Hepatocyte (in vitro differentiated cells): ENCODE data around the gene AIF1.

ENCODE experiments used
- EZH2 ChIP-seq: fragments of 200-600 bp; sonication (generic); IDR thresholded peaks from 2 replicates; pipeline ENCODE4 v1.6.1; 2016; ENCODE audit warnings: antibody characterized with exemption, mild to moderate bottlenecking, borderline replicate concordance
- EZH2phosphoT487 ChIP-seq: fragments of 200-600 bp; sonication (generic); IDR thresholded peaks from one replicate; pipeline ENCODE4 v1.6.1; 2018; ENCODE audit warnings: antibody characterized with exemption, mild to moderate bottlenecking, low read depth, moderate library complexity; ENCODE audit not compliant: unreplicated experiment, severe bottlenecking
- TF ChIP-seq, protein P1 (sequence below): fragments of 200-600 bp; sonication (generic); IDR thresholded peaks from 2 replicates; pipeline ENCODE4 v1.5.1; 2016; ENCODE audit warnings: antibody characterized with exemption, mild to moderate bottlenecking; ENCODE audit not compliant: poor library complexity

DNA sequence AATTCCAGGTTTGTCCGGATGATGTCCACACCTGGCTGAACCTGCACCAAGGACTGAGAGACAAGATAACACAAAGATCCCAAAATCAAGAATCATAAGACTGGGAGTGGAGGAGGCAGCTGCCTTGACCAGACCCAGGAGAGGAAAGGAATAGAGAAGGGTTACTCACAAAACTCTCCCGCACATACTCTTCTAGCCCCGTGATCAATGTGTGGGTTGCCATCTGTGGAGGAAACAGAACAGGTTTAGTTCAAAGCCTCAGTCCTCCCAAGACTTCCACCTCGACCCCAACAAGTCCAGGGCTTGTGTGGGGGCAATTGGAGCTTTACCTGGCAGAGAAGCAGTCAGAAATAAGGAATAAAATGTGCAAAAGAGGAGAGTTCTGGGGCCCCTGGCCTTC, 26.3 kb downstream of the AIF1 start:
- TF ChIP-seq, protein P1, sequence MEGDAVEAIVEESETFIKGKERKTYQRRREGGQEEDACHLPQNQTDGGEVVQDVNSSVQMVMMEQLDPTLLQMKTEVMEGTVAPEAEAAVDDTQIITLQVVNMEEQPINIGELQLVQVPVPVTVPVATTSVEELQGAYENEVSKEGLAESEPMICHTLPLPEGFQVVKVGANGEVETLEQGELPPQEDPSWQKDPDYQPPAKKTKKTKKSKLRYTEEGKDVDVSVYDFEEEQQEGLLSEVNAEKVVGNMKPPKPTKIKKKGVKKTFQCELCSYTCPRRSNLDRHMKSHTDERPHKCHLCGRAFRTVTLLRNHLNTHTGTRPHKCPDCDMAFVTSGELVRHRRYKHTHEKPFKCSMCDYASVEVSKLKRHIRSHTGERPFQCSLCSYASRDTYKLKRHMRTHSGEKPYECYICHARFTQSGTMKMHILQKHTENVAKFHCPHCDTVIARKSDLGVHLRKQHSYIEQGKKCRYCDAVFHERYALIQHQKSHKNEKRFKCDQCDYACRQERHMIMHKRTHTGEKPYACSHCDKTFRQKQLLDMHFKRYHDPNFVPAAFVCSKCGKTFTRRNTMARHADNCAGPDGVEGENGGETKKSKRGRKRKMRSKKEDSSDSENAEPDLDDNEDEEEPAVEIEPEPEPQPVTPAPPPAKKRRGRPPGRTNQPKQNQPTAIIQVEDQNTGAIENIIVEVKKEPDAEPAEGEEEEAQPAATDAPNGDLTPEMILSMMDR, result no peak
- no peak for TF ChIP-seq EZH2phosphoT487
- no peak for TF ChIP-seq EZH2
